Kidney (tissue), 14 donors: ENCODE measurements around the gene MUC20. TPM values are rescaled to one million over a fixed set of nuclear protein-coding genes. Genes with fewer than 3 reads are reported as not detected.

Experiments
- DNase-seq, 5 donors: peaks; one replicate each; pipeline ENCODE4 v3.0.0-alpha.2; 2013 to 2020
- FAIRE-seq: peaks from 2 replicates; lab custom pipeline; 2012; peaks lifted over from hg19 to GRCh38; lab: Jason Lieb, UNC
- H3K27ac ChIP-seq, 2 donors: one replicate each; pipeline ENCODE4 v1.7.0; 2013; ENCODE audit warnings: low read depth in 2 of 2, low read length in 2 of 2, inconsistent platforms in 1 of 2
- H3K27me3 ChIP-seq: one replicate; pipeline ENCODE4 v1.7.1; 2013; ENCODE audit warnings: low read length, inconsistent platforms; ENCODE audit not compliant: control insufficient read depth, insufficient read depth
- H3K36me3 ChIP-seq, 3 donors: one replicate each; pipeline versions ENCODE4 v1.7.0 to v1.7.1; 2013; ENCODE audit warnings: low read length in 3 of 3, control low read depth in 1 of 3, inconsistent platforms in 1 of 3; ENCODE audit not compliant: insufficient read depth in 3 of 3, control insufficient read depth in 2 of 3
- H3K4me1 ChIP-seq, 3 donors: one replicate each; pipeline versions ENCODE4 v1.7.0 to v1.7.1; 2013; ENCODE audit warnings: low read length in 3 of 3, inconsistent platforms in 1 of 3, low read depth in 1 of 3; ENCODE audit not compliant: control insufficient read depth in 2 of 3, insufficient read depth in 2 of 3
- H3K4me3 ChIP-seq, 3 donors: one replicate each; pipeline versions ENCODE4 v1.7.0 to v1.8.1; 2013; ENCODE audit warnings: low read length in 3 of 3, control low read depth in 1 of 3, inconsistent platforms in 1 of 3
- H3K9ac ChIP-seq, 3 donors: one replicate each; pipeline versions ENCODE4 v1.7.0 to v1.7.1; 2013; ENCODE audit warnings: low read length in 3 of 3, control low read depth in 1 of 3, inconsistent platforms in 1 of 3
- H3K9me3 ChIP-seq, 3 donors: one replicate each; pipeline versions ENCODE4 v1.7.0 to v1.7.1; 2013; ENCODE audit warnings: low read length in 3 of 3, control low read depth in 1 of 3, inconsistent platforms in 1 of 3; ENCODE audit not compliant: control insufficient read depth in 2 of 3, insufficient read depth in 1 of 3
- intact Hi-C: fragments of 100-400 bp; cut with DNase I; formaldehyde crosslinking; loops from one replicate; pipeline ENCODE4 v1.11.1; 2022
- polyA plus RNA-seq: library from polyadenylated mRNA; stranded (reverse); fragments of 350-450 nt; fragmentation: Illumina TruSeq; extraction: RNeasy Lipid Tissue Mini Kit (QIAGEN cat#74804); gene quantifications from one replicate; pipeline ENCODE4 v1.2.3, GENCODE V29; 2014; ENCODE audit warnings: low read depth, low replicate concordance; ENCODE audit not compliant: insufficient read depth
- total RNA-seq: library from RNA; stranded (reverse); fragmentation: NEBNext Ultra II Directional; extraction: Animal tissue kit (Norgen Biotek cat#: 25700); gene quantifications from one replicate; pipeline ENCODE4 v1.2.1, GENCODE V29; 2021
- TF ChIP-seq, protein P1 (sequence below): IDR thresholded peaks from 3 replicates; pipeline ENCODE4 v1.5.1; 2012; ENCODE audit warnings: mild to moderate bottlenecking, moderate library complexity, borderline replicate concordance; ENCODE audit not compliant: insufficient read depth; ENCODE audit errors: extremely low read depth
- donor health status: control.
- donor health status: control.
- donor health status: control.
- donor health status: control.
- donor health status: control.
- donor health status: DM: yes; HTN: yes; CAD: no.
- donor health status: Normal renal cell carcinoma (clear cell type).

MUC20 gene
- total and polyA plus RNA-seq, 2 donors from 2014 or later, result 42.6 to 53.3 TPM

DNA sequence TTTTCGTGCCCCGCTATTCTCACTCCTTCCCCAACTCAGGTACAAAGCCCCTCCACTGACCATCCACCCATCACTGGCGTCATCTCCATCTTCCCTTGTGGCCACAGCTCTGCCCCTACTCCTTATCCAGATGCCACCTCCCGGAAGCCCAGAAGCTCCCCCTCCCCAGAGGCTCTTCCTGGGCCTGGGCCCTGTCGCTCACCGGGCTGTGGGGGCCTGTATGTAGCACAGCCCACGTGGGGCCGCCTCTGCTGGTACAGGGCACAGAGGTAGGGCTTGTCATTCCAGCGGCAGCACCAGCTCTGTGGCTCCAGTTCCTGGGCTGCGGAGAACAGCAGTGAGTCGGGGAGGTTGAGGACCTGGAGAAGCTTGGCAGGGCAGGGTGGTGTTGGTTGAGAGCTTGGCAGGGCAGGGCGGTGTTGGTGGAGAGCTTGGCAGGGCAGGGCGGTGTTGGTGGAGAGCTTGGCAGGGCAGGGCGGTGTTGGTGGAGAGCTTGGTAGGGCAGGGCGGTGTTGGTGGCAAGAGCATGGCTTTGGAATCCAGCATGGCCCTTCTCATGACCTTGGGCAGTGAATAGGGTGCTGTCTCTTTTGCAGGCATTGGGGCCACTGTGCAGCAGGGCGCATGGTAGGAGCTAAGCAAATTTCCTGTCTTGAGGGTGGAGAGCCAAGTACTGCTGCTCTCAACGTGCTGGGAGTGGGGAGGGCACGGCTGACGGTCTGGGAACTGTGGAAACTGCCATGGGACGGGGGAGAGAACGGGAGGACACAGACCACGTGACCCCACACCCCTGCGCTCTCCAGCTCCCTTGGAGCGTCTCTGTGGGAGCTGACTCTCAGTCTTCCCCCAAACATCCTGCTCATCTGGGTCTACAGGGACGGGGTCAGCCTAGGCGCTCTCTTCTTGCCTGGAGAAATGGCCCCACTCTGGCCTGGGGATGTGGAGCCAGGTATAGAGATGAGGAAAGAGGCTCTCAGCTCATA is 43.4 kb downstream of the MUC20 start:
- no peak overlapping the region for H3K9ac ChIP-seq
- H3K9me3 ChIP-seq, result no peaks in the 10 kb centered on the region
- no peak overlapping the region for H3K27ac ChIP-seq
- DNase-seq (peak in 1 of 5 donors; percentile 45), FAIRE-seq (no peak)
- peaks cover 4% of the 10 kb centered on the region for H3K27me3 ChIP-seq
- H3K4me1 ChIP-seq, result peaks cover 0 to 2% (median 0%) of the 10 kb centered on the region in 3 donors
- no peaks in the 10 kb centered on the region for H3K36me3 ChIP-seq
- intact Hi-C loops, result no loop called here
- H3K4me3 ChIP-seq, result no peak overlapping the region
- TF ChIP-seq, protein P1, sequence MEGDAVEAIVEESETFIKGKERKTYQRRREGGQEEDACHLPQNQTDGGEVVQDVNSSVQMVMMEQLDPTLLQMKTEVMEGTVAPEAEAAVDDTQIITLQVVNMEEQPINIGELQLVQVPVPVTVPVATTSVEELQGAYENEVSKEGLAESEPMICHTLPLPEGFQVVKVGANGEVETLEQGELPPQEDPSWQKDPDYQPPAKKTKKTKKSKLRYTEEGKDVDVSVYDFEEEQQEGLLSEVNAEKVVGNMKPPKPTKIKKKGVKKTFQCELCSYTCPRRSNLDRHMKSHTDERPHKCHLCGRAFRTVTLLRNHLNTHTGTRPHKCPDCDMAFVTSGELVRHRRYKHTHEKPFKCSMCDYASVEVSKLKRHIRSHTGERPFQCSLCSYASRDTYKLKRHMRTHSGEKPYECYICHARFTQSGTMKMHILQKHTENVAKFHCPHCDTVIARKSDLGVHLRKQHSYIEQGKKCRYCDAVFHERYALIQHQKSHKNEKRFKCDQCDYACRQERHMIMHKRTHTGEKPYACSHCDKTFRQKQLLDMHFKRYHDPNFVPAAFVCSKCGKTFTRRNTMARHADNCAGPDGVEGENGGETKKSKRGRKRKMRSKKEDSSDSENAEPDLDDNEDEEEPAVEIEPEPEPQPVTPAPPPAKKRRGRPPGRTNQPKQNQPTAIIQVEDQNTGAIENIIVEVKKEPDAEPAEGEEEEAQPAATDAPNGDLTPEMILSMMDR, result no peak

GRCh38 chr3:195764961-195765706 is 44.4 kb downstream of the MUC20 start:
- Histone ChIP-seq H3K9ac (no peak overlapping the region), H3K27me3 (peaks cover 4% of the 10 kb centered on the region), H3K36me3 (no peaks in the 10 kb centered on the region), H3K9me3 (no peaks in the 10 kb centered on the region), H3K27ac (no peak overlapping the region), H3K4me3 (no peak overlapping the region), H3K4me1 (peaks cover 0 to 2% (median 0%) of the 10 kb centered on the region in 3 donors)
- peak in 1 of 5 donors; percentile 63 for DNase-seq
- intact Hi-C loops, result no loop called here
- TF ChIP-seq, protein P1, result no peak
- FAIRE-seq, result no peak

DNA sequence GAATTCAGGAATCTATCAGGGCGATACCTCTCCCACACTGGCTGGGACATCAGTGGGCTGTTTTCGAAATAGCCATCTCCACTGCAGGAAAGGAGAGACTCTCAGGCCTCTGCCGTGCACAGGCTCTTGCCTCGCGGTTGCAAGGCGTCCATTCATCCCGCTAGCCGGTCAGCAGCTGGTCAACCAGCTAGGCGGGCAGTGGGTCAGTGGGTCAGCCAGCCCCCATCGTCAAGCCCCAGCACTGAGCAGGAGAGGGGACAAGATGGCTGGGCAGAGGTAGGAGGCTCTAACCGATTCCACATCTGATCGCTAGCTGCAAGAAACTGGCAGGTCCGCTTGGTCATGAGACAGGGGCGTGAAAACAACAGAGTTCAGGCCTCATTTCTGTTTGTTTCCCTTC is 45.9 kb downstream of the MUC20 start:
- TF ChIP-seq, protein P1, result no peak
- H3K27me3 ChIP-seq, result no peaks in the 10 kb centered on the region
- H3K27ac ChIP-seq, result no peak overlapping the region
- H3K4me1 ChIP-seq, result peaks cover 0 to 2% (median 0%) of the 10 kb centered on the region in 3 donors
- no peak overlapping the region for H3K9ac ChIP-seq
- no peaks in the 10 kb centered on the region for H3K36me3 ChIP-seq
- FAIRE-seq (no peak), DNase-seq (peak in 1 of 5 donors; percentile 40)
- no peak overlapping the region for H3K4me3 ChIP-seq
- no peaks in the 10 kb centered on the region for H3K9me3 ChIP-seq
- intact Hi-C loops, result no loop called here
